ENCODE results near the gene OR10H4. TPM values are rescaled to one million over a fixed set of nuclear protein-coding genes. Genes with fewer than 3 reads are reported as not detected.
"Not testable (repeated sequence)": the region's sequence is repeated elsewhere in the genome, so short reads cannot be mapped to it uniquely, and the experiment has no call there.

The OR10H4 gene, protein sequence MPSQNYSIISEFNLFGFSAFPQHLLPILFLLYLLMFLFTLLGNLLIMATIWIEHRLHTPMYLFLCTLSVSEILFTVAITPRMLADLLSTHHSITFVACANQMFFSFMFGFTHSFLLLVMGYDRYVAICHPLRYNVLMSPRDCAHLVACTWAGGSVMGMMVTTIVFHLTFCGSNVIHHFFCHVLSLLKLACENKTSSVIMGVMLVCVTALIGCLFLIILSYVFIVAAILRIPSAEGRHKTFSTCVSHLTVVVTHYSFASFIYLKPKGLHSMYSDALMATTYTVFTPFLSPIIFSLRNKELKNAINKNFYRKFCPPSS
- total RNA-seq = not detected
- long read RNA-seq = 0 reads

GRCh38 chr19:15948223-15949058, at the start of gene OR10H4:
OR10H4 (plus strand) TSS chr19:15949008; CDS start chr19:15949008, 0 bp downstream.
- Histone ChIP-seq H3K27ac (no peak within 1 kb of the TSS), H3K4me3 (no peak within 1 kb of the TSS), H3K36me3 (no peaks in the 10 kb centered on the region), H3K4me1 (no peaks in the 10 kb centered on the region), H3K9me3 (no peaks in the 10 kb centered on the region), H3K27me3 (no peaks in the 10 kb centered on the region)
- DNase-seq (no peak), ATAC-seq (no peak)
- intact Hi-C loops (cut with DNase I) = no loop called here
- no peak for TF ChIP-seq POLR2A (IDR thresholded peaks at IDR 0.05)

- H3K27ac ChIP-seq; H3K9me3 ChIP-seq; H3K27me3 ChIP-seq; H3K4me3 ChIP-seq; H3K36me3 ChIP-seq; intact Hi-C loops (cut with DNase I); ATAC-seq; DNase-seq: not testable (repeated sequence)
- WGBS (ENCODE audit: insufficient coverage, low coverage, low lambda C conversion rate, missing lambda C conversion rate) = 81% methylated on average over 6 of the region's 30 CpGs
- peaks cover 0 to 12% (median 3%) of the 10 kb centered on the region in 4 donors for H3K4me1 ChIP-seq
These were observed 49.2 kb upstream of the OR10H4 start for GRCh38 chr19:15899561-15899960.

DNA sequence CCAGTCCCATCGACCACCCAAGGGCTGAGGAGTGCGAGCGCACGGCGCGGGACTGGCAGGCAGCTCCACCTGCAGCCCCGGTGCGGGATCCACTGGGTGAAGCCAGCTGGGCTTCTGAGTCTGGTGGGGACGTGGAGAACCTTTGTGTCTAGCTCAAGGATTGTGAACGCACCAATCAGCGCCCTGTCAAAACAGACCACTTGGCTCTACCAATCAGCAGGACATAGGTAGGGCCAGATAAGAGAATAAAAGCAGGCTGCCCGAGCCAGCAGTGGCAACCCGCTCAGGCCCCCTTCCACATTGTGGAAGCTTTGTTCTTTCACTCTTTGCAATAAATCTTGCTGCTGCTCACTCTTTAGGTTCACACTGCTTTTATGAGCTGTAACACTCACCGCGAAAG, 48.8 kb upstream of the OR10H4 start:
- ATAC-seq = not testable (repeated sequence)

DNA sequence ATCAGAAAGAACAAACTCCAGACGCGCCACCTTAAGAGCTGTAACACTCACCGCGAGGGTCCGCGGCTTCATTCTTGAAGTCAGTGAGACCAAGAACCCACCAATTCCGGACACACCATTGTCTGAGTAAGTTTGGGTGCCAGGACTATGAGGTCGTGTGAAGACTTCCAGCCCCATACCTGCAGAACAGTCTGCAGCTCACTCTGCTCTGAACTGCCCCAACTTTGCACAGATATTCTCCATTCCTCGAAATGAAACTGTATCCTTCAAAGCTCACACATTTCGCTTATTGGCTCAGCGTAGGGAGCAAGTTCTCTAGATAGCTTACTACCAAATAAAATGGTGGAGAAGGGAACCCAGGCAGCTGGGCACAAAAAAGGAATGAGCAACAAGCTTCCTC, 48.3 kb upstream of the OR10H4 start:
- Histone ChIP-seq H3K36me3 (no peaks in the 10 kb centered on the region), H3K27me3 (no peaks in the 10 kb centered on the region), H3K9me3 (no peaks in the 10 kb centered on the region), H3K27ac (no peak overlapping the region), H3K4me3 (no peak overlapping the region), H3K4me1 (peaks cover 0 to 12% (median 3%) of the 10 kb centered on the region in 4 donors)
- intact Hi-C loops (cut with DNase I) = no loop called here
- ATAC-seq (no peak), DNase-seq (no peak)
- TF ChIP-seq POLR2A (IDR thresholded peaks at IDR 0.05) = no peak
- TF ChIP-seq, protein P1, sequence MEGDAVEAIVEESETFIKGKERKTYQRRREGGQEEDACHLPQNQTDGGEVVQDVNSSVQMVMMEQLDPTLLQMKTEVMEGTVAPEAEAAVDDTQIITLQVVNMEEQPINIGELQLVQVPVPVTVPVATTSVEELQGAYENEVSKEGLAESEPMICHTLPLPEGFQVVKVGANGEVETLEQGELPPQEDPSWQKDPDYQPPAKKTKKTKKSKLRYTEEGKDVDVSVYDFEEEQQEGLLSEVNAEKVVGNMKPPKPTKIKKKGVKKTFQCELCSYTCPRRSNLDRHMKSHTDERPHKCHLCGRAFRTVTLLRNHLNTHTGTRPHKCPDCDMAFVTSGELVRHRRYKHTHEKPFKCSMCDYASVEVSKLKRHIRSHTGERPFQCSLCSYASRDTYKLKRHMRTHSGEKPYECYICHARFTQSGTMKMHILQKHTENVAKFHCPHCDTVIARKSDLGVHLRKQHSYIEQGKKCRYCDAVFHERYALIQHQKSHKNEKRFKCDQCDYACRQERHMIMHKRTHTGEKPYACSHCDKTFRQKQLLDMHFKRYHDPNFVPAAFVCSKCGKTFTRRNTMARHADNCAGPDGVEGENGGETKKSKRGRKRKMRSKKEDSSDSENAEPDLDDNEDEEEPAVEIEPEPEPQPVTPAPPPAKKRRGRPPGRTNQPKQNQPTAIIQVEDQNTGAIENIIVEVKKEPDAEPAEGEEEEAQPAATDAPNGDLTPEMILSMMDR (IDR thresholded peaks at IDR 0.05) = no peak
- 74% methylated on average over 10 of the region's 11 CpGs for WGBS (ENCODE audit: insufficient coverage, low coverage, low lambda C conversion rate, missing lambda C conversion rate)

More for the DNA sequence above, 48.8 kb upstream of the OR10H4 start:
- H3K27ac ChIP-seq; DNase-seq; H3K4me3 ChIP-seq; H3K9me3 ChIP-seq; H3K36me3 ChIP-seq; H3K27me3 ChIP-seq; intact Hi-C loops (cut with DNase I): not testable (repeated sequence)
- WGBS (ENCODE audit: insufficient coverage, low coverage, low lambda C conversion rate, missing lambda C conversion rate) = 66% methylated on average over 4 of the region's 15 CpGs
- peaks cover 0 to 12% (median 3%) of the 10 kb centered on the region in 4 donors for H3K4me1 ChIP-seq

DNA sequence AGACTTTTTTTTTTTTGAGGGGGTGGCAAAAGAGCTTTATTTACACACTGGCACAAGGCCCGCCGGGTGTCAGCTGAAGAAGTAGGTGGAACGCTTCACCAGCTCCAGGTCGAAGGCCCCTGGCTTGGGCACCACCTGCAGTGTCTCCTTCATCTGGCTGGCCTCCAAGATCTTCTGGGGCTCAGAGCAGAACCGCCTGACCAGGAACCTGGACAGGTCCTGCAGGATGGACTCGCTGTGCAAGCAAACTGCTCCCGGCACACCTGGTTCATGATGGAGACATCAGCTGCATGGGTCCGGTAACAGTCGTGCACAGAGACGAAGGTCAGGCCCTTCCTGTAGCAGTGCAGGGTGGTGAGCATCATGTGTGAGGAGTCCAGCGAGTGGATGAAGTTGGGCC, 46.6 kb upstream of the OR10H4 start:
- Histone ChIP-seq H3K36me3 (no peaks in the 10 kb centered on the region), H3K9me3 (no peaks in the 10 kb centered on the region), H3K27me3 (no peaks in the 10 kb centered on the region), H3K4me1 (peaks cover 0 to 1% (median 0%) of the 10 kb centered on the region in 4 donors), H3K27ac (no peak overlapping the region), H3K4me3 (no peak overlapping the region)
- intact Hi-C loops (cut with DNase I) = no loop called here
- TF ChIP-seq POLR2A (IDR thresholded peaks at IDR 0.05) = no peak
- TF ChIP-seq, protein P1 (IDR thresholded peaks at IDR 0.05) = no peak
- 21% methylated on average over 5 of the region's 11 CpGs for WGBS (ENCODE audit: insufficient coverage, low coverage, low lambda C conversion rate, missing lambda C conversion rate)
- peak in 1 of 3 donors; percentile 27 for DNase-seq
- ATAC-seq = no peak

- 92% methylated on average over 9 of the region's 29 CpGs for WGBS (ENCODE audit: insufficient coverage, low coverage, low lambda C conversion rate, missing lambda C conversion rate)
- ATAC-seq, DNase-seq: not testable (repeated sequence)
These were observed 45.9 kb upstream of the OR10H4 start for GRCh38 chr19:15902898-15903297.

More at GRCh38 chr19:15902898-15903297, 45.9 kb upstream of the OR10H4 start:
- H3K4me1 ChIP-seq; H3K9me3 ChIP-seq; H3K27me3 ChIP-seq; H3K36me3 ChIP-seq; intact Hi-C loops (cut with DNase I); H3K4me3 ChIP-seq; H3K27ac ChIP-seq: not testable (repeated sequence)

All from right lobe of liver (tissue), 6 donors.